22Rv1 (cell line): ENCODE data around the gene ZNF423.

Source experiments
- CTCF ChIP-seq: fragments of 450-650 bp; IDR thresholded peaks from 2 replicates; pipeline ENCODE4 v1.5.1; 2017; ENCODE audit warnings: mild to moderate bottlenecking
- ZFX ChIP-seq: fragments of 450-650 bp; IDR thresholded peaks from 2 replicates; pipeline ENCODE4 v1.6.1; 2017; ENCODE audit warnings: antibody characterized with exemption, borderline replicate concordance

- no peak for TF ChIP-seq CTCF
- TF ChIP-seq ZFX, result no peak
Measured at GRCh38 chr16:49497466-49497865, 358.4 kb downstream of the ZNF423 start.
